H1 (cell line): Measurements from ENCODE around the gene CHAC1. TPM values are rescaled to one million over a fixed set of nuclear protein-coding genes. Genes with fewer than 3 reads are reported as not detected.

Experiments used
- BRCA1 ChIP-seq: IDR thresholded peaks from 2 replicates; pipeline ENCODE4 v1.6.1; 2012; ENCODE audit warnings: low read depth, low read length, improper control_type of control experiment
- CTBP2 ChIP-seq: IDR thresholded peaks from 2 replicates; pipeline ENCODE4 v1.7.0; 2011; ENCODE audit warnings: borderline replicate concordance, mild to moderate bottlenecking, moderate library complexity, mixed read lengths, low read length; ENCODE audit not compliant: insufficient read depth, insufficient read length
- GTF2F1 ChIP-seq: IDR thresholded peaks from 2 replicates; pipeline ENCODE4 v1.6.1; 2012; ENCODE audit warnings: low read depth, low read length, improper control_type of control experiment, borderline replicate concordance
- SAP30 ChIP-seq: fragments of 300-600 bp; sonication (generic); IDR thresholded peaks from 2 replicates; pipeline ENCODE4 v1.7.1; 2012; ENCODE audit warnings: low read length, moderate library complexity, mild to moderate bottlenecking, inconsistent platforms; ENCODE audit not compliant: insufficient read depth, insufficient replicate concordance
- SIN3A ChIP-seq, 2 experiments: IDR thresholded peaks in 1 of 2; conservative IDR thresholded peaks in 1 of 2; 2 replicates each; pipeline ENCODE4 v1.6.1; 2011 to 2012; ENCODE audit warnings: low read length in 2 of 2, improper control_type of control experiment in 1 of 2, low read depth in 1 of 2, mild to moderate bottlenecking in 1 of 2
- SP1 ChIP-seq: IDR thresholded peaks from 2 replicates; pipeline ENCODE4 v1.6.1; 2011; ENCODE audit warnings: low read depth, low read length
- SUZ12 ChIP-seq: fragments of 200-600 bp; sonication (generic); IDR thresholded peaks from 2 replicates; pipeline ENCODE4 v1.6.1; 2012; ENCODE audit warnings: mild to moderate bottlenecking, inconsistent platforms, low read length, moderate library complexity, mixed read lengths
- TEAD4 ChIP-seq: IDR thresholded peaks from 2 replicates; pipeline ENCODE4 v1.6.1; 2012; ENCODE audit warnings: low read depth, low read length, inconsistent platforms, mixed read lengths
- polyA plus RNA-seq, 7 experiments: library from polyadenylated mRNA; depleted of rRNA in 3 of 7; stranded (reverse) in 5 of 7; unstranded in 2 of 7; fragments of >200 nt in 5 of 7; fragments of 200-250 nt in 2 of 7; gene quantifications; 1 replicate in 5 of 7; 2 replicates in 1 of 7; 4 replicates in 1 of 7; pipeline versions ENCODE4 v1.2.1 to v1.2.3, GENCODE V29; 2011 to 2013; ENCODE audit warnings: missing spikeins in 2 of 7, mixed read lengths in 2 of 7
- total RNA-seq: library from RNA; stranded (reverse); fragmentation: NEBNext Ultra II Directional; extraction: Animal tissue kit (Norgen Biotek cat#: 25700); gene quantifications from 2 replicates; pipeline ENCODE4 v1.2.1, GENCODE V29; 2021
- TF ChIP-seq, protein P1 (sequence below): fragments of 300-600 bp; sonication (generic); IDR thresholded peaks from 2 replicates; pipeline ENCODE4 v1.7.1; 2012; ENCODE audit warnings: low read length, moderate library complexity, mild to moderate bottlenecking, inconsistent platforms; ENCODE audit not compliant: insufficient replicate concordance
- TF ChIP-seq, protein P2 (sequence below): IDR thresholded peaks from 2 replicates; pipeline ENCODE4 v1.6.1; 2011; ENCODE audit warnings: low read depth, mild to moderate bottlenecking, low read length; ENCODE audit not compliant: insufficient read depth

CHAC1 gene
- total and polyA plus RNA-seq, 2 of the 8 experiments (the other 6 are each of a cell fraction or from before 2014, with no cell fraction given), result 34.3 to 159 TPM

DNA sequence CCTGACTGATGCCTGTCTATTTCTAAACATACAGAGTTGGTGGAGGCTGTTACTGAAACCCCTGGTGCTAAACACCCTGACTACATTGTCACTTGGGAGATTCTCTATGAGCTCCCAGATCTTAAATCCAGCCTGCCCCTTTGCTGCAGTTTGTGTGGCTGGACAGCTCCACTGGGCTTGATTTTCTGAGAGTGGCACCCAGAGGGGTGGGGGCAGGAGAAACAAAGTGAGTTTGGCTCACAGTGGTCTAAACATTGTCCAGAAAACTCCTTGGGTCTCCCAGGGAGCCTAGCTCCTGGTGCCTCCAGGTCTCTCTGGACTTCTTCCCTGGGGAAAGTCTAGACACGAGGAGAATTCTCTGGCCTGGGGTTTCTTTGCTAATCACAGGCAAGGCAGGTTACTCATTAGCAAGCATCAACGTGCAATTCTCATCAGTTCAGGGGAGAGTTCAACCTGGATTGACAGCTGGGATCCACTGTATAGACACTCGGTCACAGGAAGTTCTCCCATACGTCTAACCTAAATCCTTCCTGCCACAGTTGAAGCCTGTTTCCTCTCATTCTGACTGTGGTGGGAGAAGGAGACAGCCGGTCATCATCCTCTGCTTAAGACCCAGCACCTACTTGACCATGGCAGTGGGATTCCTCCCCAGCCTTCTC lies 31.2 kb upstream of the CHAC1 start (continued):
- TF ChIP-seq, protein P1, sequence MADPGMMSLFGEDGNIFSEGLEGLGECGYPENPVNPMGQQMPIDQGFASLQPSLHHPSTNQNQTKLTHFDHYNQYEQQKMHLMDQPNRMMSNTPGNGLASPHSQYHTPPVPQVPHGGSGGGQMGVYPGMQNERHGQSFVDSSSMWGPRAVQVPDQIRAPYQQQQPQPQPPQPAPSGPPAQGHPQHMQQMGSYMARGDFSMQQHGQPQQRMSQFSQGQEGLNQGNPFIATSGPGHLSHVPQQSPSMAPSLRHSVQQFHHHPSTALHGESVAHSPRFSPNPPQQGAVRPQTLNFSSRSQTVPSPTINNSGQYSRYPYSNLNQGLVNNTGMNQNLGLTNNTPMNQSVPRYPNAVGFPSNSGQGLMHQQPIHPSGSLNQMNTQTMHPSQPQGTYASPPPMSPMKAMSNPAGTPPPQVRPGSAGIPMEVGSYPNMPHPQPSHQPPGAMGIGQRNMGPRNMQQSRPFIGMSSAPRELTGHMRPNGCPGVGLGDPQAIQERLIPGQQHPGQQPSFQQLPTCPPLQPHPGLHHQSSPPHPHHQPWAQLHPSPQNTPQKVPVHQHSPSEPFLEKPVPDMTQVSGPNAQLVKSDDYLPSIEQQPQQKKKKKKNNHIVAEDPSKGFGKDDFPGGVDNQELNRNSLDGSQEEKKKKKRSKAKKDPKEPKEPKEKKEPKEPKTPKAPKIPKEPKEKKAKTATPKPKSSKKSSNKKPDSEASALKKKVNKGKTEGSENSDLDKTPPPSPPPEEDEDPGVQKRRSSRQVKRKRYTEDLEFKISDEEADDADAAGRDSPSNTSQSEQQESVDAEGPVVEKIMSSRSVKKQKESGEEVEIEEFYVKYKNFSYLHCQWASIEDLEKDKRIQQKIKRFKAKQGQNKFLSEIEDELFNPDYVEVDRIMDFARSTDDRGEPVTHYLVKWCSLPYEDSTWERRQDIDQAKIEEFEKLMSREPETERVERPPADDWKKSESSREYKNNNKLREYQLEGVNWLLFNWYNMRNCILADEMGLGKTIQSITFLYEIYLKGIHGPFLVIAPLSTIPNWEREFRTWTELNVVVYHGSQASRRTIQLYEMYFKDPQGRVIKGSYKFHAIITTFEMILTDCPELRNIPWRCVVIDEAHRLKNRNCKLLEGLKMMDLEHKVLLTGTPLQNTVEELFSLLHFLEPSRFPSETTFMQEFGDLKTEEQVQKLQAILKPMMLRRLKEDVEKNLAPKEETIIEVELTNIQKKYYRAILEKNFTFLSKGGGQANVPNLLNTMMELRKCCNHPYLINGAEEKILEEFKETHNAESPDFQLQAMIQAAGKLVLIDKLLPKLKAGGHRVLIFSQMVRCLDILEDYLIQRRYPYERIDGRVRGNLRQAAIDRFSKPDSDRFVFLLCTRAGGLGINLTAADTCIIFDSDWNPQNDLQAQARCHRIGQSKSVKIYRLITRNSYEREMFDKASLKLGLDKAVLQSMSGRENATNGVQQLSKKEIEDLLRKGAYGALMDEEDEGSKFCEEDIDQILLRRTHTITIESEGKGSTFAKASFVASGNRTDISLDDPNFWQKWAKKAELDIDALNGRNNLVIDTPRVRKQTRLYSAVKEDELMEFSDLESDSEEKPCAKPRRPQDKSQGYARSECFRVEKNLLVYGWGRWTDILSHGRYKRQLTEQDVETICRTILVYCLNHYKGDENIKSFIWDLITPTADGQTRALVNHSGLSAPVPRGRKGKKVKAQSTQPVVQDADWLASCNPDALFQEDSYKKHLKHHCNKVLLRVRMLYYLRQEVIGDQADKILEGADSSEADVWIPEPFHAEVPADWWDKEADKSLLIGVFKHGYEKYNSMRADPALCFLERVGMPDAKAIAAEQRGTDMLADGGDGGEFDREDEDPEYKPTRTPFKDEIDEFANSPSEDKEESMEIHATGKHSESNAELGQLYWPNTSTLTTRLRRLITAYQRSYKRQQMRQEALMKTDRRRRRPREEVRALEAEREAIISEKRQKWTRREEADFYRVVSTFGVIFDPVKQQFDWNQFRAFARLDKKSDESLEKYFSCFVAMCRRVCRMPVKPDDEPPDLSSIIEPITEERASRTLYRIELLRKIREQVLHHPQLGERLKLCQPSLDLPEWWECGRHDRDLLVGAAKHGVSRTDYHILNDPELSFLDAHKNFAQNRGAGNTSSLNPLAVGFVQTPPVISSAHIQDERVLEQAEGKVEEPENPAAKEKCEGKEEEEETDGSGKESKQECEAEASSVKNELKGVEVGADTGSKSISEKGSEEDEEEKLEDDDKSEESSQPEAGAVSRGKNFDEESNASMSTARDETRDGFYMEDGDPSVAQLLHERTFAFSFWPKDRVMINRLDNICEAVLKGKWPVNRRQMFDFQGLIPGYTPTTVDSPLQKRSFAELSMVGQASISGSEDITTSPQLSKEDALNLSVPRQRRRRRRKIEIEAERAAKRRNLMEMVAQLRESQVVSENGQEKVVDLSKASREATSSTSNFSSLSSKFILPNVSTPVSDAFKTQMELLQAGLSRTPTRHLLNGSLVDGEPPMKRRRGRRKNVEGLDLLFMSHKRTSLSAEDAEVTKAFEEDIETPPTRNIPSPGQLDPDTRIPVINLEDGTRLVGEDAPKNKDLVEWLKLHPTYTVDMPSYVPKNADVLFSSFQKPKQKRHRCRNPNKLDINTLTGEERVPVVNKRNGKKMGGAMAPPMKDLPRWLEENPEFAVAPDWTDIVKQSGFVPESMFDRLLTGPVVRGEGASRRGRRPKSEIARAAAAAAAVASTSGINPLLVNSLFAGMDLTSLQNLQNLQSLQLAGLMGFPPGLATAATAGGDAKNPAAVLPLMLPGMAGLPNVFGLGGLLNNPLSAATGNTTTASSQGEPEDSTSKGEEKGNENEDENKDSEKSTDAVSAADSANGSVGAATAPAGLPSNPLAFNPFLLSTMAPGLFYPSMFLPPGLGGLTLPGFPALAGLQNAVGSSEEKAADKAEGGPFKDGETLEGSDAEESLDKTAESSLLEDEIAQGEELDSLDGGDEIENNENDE, result no peak
- TF ChIP-seq SUZ12 (no peak), SAP30 (no peak), TEAD4 (no peak), CTBP2 (no peak), SP1 (no peak), BRCA1 (no peak), SIN3A (conservative IDR thresholded peaks at IDR 0.05 in 1 of 2, IDR thresholded peaks at IDR 0.05 in 1 of 2; ENCODE audit: low read depth in 1 of 2, low read length in 2 of 2) (no peak), GTF2F1 (no peak)
- TF ChIP-seq, protein P2, sequence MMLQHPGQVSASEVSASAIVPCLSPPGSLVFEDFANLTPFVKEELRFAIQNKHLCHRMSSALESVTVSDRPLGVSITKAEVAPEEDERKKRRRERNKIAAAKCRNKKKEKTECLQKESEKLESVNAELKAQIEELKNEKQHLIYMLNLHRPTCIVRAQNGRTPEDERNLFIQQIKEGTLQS, result no peak
